HL-60/S4 (cell line): ENCODE results near the gene CD274.
"Not testable (repeated sequence)": the region's sequence is repeated elsewhere in the genome, so short reads cannot be mapped to it uniquely, and the experiment has no call there.

ENCODE experiments used
- in situ Hi-C: fragments of 300-500 bp; cut with MboI; formaldehyde crosslinking; loops from 2 replicates; pipeline ENCODE4 v1.14.3; 2022; ENCODE audit warnings: low sequenced_read_pairs

The CD274 gene

DNA sequence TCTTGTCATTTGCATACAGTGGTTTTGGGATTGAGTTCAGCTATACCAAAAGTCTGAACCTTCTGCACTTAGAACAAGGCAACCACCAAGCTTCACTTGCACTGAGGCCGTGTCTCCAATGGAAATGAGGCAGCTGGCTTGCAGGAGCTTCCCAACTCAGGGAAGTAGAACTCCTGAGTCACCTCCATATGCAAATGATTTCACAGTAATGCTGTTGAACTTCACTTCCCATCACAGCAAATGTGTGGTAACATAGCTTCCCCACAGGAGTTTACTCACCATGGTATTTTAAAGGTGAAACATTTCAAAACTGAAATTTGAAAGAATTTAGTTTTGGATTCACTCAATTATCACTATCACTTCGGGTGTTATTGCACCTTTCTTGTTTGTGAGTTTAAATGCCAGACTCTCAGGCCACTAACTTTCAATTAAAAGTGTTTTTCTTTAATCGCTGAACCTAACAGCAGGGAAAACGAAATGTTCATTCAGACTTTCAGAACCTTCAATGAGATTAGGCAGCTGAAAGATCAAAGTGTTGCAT, 9.0 kb downstream of the CD274 start:
- in situ Hi-C loops, result no loop called here

DNA sequence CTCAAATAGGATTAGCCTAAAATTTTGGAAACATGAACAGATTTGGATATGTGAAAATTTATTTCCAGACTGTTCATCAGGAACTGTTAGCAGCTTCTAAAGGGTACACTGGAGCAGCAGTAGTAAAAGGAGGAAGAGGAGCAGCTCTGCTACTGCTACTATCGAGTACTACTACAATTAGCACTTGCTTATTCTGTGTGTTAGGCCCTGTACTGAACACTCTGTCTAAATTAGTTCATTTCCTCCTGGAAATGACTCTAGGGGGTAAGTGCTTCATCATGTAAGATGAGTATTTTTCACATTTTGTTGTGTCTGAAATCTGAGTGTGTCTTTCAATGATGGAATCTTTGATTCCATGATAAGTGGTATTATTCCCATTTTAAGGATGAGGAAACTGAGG, 9.8 kb downstream of the CD274 start:
- in situ Hi-C loops, result no loop called here

- in situ Hi-C loops, result not testable (repeated sequence)
Measured at GRCh38 chr9:5464831-5465330, 14.5 kb downstream of the CD274 start.

DNA sequence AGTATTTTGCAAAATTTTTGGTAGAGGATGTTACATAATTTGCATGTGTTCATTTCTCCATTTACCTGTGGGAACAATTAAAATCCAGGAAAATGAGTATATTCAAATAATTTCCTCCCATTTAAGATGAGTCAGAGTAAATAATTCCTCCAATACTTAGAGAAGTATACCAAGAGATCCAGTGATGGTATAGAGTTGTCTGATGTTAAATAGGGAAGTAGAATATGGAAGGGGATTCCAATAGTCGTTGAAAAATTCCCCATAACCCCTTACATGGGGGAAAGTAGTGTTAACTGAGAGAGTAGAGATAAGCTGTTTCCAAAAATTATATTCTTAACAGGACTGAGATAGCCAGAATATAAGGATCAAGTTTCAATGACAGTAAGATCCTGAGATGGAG, 15.7 kb downstream of the CD274 start:
- in situ Hi-C loops, result no loop called here

- in situ Hi-C loops, result no loop called here
Measured at GRCh38 chr9:5466766-5467165, 16.4 kb downstream of the CD274 start.

- in situ Hi-C loops, result no loop called here
Measured at GRCh38 chr9:5468850-5469249, 18.5 kb downstream of the CD274 start.

DNA sequence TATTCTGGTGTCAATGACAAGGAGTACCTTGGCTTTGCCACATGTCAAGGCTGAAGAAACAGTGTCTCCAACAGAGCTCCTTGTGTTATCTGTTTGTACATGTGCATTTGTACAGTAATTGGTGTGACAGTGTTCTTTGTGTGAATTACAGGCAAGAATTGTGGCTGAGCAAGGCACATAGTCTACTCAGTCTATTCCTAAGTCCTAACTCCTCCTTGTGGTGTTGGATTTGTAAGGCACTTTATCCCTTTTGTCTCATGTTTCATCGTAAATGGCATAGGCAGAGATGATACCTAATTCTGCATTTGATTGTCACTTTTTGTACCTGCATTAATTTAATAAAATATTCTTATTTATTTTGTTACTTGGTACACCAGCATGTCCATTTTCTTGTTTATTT, 19.8 kb downstream of the CD274 start:
- in situ Hi-C loops, result no loop called here

- in situ Hi-C loops, result no loop called here
Measured at GRCh38 chr9:5470816-5471215, 20.5 kb downstream of the CD274 start.

DNA sequence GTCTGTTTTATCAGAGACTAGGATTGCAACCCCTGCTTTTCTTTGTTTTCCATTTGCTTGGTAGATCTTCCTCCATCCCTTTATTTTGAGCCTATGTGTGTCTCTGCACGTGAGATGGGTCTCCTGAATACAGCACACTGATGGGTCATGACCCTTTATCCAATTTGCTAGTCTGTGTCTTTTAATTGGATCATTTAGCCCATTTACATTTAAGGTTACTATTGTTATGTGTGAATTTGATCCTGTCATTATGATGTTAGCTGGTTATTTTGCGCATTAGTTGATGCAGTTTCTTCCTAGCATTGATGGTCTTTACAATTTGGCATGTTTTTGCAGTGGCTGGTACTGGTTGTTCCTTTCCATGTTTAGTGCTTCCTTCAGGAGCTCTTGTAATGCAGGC, 25.3 kb downstream of the CD274 start:
- in situ Hi-C loops, result not testable (repeated sequence)

DNA sequence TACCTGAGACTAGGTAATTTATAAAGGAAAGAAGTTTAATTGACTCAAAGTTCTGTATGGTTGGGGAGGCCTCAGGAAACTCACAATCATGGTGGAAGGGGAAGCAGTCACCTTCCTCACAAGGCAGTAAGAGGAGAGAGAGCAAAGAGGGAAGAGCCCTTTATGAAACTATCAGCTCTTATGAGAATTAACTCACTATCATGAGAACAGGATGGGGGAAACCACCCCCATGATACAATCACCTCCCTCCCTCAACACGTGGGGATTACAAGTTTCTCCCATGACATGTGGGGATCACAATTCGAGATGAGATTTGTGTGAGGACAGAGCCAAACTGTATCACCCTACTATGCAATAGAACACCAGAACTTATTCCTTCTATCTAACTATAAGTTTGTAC, 27.9 kb downstream of the CD274 start:
- in situ Hi-C loops, result no loop called here

GRCh38 chr9:5479994-5480694, 29.8 kb downstream of the CD274 start:
- in situ Hi-C loops, result no loop called here

- in situ Hi-C loops, result no loop called here
Measured at GRCh38 chr9:5480919-5481318, 30.6 kb downstream of the CD274 start.

DNA sequence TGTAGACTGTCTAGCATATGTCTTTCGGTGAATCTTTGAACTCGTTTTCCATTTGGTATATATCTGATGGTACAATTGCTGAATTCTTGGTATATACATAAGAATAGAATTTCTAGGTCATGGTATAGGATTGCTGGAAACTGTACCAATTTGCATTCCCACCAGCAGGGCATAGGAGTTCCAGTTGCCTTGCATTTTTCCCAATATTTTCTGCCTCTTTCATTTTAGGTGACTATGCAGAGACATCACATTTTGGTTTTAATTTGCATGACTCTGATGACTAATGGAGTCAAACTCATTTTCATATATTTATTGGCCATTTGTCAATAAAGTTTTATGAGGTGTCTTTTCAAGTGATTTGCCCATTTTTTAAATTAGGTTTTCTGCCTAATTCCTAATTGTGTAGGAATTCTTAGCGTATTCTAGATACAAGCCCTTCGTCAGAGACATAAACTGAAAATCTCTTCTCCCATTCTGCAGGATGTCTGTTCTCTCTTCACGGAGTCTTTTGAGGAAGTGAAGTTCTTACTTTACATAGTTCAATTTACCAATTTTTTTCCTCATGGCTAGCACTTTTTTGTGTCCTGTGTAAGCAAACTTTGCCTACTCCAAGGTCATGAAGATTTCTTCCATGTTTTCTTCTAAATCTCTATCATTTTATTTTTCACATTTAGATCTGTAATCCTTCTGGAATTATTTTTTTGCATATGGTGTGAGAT, 31.1 kb downstream of the CD274 start:
- in situ Hi-C loops, result no loop called here

GRCh38 chr9:5482194-5482593, 31.9 kb downstream of the CD274 start:
- in situ Hi-C loops, result no loop called here

DNA sequence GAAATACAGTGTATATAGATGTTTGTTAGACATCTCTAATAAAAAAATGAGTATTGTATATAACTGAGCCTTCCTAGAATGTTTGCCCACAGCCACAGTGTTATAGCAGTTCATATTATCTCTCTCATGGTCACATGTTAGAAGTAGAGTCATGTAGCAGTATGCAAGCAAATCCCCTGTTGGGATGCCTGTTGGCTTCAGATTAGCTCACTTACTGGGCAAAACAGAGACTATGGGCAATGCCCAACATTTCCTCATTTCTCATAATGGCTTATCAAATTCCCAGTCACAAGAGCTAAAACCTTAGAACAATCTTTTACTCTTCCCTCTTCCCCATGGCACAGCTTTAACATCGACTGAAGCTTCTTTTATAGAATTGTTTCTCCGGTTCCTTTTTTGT, 33.0 kb downstream of the CD274 start:
- in situ Hi-C loops, result no loop called here

DNA sequence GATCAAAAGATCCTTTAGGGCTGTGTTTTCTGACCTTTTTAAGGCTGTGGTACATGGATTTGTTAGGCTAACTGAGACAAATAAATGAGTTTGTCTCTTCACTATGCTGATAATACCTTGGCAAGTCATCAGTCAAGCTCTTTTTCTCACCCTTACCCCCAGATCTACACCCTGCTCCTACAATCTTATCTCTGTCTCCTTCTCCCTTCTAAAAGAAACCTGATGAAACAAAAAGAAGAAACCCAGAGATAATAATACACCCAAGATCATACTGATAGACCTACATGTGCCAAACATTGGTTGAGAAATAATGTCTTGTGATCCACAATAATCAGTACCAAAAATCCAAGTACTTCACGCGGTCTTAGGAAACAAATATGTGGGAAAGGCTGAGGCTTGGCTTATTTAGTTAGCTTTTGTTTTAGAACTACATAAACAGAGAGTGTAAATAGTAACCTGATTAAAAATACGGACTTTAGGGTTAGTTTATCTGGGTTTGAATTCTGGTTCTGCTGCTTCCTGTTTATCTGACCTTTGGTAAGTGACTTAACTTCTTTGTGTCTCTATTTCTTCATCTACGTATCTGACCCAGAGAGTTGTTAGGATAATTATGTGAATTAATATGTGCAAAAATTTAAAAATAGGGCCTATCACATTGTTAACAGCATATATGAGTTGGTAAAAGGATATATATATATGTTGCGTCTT, 35.2 kb downstream of the CD274 start:
- in situ Hi-C loops, result no loop called here

DNA sequence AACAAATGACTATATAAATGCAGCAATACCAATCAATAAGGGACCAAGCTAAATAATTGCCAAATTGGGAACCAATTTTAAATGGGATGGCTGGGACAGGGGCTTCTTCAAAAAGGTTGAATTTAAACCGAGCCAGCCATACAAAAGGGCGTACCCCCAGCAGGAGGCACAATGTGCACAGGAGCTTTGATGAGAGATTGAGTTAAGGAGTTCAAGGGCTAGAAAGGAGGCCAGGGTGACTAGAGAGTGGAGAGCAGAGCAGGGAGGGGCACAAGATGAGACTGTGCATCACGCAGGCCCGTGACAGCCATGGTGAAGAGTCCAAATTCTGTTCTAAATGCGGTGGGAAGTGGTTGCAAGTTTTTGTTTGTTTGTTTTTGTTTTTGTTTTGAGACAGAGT, 36.6 kb downstream of the CD274 start:
- in situ Hi-C loops, result no loop called here

- in situ Hi-C loops, result no loop called here
Measured at GRCh38 chr9:5488221-5489008, 38.1 kb downstream of the CD274 start.

GRCh38 chr9:5489630-5490490, 39.5 kb downstream of the CD274 start:
- in situ Hi-C loops, result no loop called here
